ENCODE data around the gene RGSL1.
"Not testable (repeated sequence)": the region's sequence is repeated elsewhere in the genome, so short reads cannot be mapped to it uniquely, and the experiment has no call there.

RGSL1 gene

DNA sequence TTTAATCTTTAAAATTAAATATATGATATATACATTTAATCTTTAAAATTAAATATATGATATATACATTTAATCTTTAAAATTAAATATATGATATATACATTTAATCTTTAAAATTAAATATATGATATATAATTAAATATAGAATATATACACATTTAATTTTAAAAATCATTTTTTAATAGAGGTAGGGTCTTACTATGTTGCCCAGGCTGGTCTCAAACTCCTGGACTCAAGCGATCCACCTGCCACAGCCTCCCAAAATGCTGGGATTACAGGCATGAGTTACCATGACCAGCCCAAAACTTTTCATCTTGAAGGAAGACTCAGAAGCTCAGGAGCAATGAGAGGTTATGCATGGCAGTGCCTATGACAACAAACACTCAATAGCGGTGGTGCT lies 2.8 kb upstream of the RGSL1 start:
- DNase-seq, result not testable (repeated sequence)

- DNase-seq, result no peak
These were observed 2.3 kb upstream of the RGSL1 start for GRCh38 chr1:182447660-182448059.

GRCh38 chr1:182453631-182454030 lies 3.7 kb downstream of the RGSL1 start:
- no peak for DNase-seq

- no peak for DNase-seq
These were observed 7.9 kb downstream of the RGSL1 start for GRCh38 chr1:182457844-182458243.

DNA sequence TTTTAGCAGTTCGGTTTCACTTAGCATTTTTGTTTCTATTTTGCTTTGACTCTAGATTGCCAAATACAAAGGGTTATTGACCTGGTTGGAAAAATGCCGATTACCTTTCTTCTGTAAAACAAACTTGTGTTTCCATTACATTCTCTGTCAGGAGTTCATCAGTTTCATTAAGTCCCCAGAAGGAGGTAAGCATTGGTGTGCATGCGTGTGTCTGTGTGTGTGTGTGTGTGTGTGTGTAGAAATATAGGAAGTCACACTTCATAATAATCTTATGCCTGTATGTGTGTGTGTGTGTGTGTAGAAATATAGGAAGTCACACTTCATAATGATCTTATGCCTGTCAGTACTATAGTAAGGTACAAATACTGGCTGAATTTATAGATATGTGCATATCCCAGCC lies 10.0 kb downstream of the RGSL1 start:
- DNase-seq, result peak; percentile 58 to 62

- DNase-seq, result peak; percentile 91 to 92
These were observed 10.6 kb downstream of the RGSL1 start for GRCh38 chr1:182460550-182460951.

DNA sequence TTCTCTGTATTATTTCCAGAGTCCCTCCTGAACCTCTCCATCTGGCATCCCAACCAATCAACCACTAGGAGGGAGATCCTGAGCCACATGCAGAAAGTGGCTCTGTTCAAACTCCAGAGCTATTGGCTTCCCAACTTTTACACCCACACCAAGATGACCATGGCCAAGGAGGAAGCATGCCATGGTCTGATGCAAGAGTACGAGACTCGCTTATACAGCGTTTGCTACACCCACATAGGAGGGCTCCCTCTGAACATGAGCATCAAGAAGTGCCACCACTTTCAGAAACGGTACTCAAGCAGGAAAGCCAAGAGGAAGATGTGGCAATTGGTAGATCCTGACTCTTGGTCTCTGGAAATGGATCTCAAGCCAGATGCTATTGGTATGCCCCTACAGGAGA lies 23.6 kb downstream of the RGSL1 start:
- no peak for DNase-seq

- no peak for DNase-seq
These were observed 26.7 kb downstream of the RGSL1 start for GRCh38 chr1:182476625-182477024.

- no peak for DNase-seq
These were observed 28.3 kb downstream of the RGSL1 start for GRCh38 chr1:182478238-182478637.

DNA sequence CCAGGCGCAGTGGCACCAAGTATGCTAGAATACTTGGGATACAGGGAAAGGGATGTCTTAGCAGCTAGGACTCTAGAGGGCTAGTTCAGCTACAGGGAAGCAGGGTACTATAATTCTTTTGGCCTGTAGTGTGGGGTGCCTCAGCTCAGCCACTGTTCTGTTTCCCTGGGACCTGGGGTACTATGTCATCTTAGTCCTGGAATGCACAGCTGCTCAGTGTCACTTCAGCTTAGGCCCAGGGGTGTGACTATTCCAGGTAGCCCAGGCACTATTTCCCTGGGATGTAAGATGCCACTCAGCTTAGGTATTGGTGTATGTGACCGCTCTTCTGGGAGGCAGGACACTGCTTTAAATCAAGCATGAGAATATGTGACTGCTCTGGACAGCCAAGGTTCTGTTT lies 34.1 kb downstream of the RGSL1 start:
- no peak for DNase-seq

DNA sequence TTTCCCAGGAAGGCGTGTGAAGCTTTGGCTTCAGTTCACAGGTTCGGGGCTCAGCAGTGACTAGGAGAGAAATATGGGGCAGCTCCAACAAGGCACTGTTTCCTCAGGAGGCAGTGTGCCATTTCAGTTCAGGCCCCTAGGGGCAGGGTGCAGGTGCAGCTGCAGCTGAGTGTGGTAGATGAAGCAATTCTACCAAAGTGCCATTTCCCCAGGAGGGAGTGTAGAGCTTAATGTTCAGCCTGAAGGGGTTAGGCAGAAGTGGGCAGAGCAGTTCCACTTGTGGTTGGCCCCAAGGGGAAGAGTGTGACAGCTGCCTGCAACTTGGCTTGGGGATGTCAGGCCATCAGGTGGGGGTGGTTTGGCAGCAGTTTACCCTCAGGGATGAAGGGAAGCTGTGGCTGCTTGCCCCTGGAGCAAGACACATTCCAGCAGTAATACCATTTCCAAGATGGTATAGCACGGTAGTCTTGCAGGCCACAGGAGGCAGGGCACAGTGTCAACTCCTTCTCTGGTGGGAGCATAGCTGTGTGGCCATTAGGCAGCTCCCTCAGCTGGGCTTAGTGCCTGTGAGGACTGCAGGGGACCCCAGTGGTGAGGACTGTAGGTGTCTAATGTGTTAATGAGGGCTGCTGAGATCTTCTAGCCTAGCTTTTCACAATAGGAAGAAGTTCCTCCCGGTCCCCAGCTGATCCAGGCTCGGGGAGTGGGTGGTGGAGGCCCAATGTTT lies 34.7 kb downstream of the RGSL1 start:
- peak; percentile 98 to 99 for DNase-seq

GRCh38 chr1:182485861-182486260 lies 35.9 kb downstream of the RGSL1 start:
- no peak for DNase-seq

DNA sequence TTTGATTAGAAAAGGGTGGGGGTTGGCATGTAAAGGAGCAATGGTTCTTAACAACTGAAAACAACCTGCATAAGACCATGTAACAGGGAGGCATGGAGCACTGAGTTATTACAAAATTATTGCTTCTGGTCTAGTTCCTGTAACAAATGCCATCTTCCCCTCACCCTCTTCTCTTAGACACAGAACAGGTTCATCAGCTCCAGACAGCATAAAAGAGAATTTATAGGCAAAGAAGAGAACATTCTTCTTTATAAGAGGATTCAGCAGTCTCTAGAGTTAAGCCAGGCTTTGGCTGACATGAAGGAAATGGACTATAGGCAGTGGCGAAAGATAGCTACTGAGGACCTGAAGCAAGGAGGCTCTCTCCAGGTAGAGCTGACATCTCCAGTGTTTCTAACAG lies 38.9 kb downstream of the RGSL1 start:
- DNase-seq, result peak; percentile 36 to 43

- DNase-seq, result peak; percentile 73 to 91
These were observed 43.1 kb downstream of the RGSL1 start for GRCh38 chr1:182493063-182493462.

DNA sequence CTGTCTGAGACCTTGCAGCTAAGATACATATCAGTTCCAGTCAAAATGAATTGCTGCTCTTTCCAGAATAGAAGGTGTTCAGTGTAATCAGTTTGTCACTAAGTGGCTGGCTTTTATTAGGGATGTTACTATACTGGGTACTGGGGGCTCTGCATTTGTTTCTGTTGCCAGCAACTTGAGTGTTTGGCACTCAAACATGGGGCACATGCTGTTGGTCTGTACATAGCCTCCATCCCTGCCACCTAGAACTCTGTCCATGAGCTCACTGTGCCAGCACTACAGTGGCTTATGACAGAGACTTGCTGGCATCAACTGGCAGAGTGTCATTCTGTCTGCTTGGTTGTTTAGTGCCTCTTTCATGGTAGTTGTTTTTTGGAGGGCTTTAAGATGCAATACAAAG lies 45.1 kb downstream of the RGSL1 start:
- no peak for DNase-seq

DNA sequence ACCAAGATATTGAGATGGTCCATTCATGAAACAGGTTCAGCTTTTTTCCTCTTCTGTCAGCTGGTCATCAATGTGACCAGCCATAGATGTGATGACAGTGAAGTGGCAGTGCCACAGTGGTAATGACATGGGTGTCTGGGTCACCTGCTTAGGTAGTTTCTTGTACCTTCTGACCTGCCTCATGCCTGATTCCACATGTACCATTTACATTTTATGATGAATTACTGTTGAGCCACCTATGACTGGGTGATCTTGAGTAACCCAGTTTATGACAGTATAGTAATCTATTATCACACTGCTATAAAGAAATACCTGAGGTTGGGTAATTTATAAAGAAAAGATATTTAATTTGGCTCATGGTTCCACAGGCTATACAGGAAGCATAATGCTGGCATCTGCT lies 45.7 kb downstream of the RGSL1 start:
- DNase-seq, result no peak

DNA sequence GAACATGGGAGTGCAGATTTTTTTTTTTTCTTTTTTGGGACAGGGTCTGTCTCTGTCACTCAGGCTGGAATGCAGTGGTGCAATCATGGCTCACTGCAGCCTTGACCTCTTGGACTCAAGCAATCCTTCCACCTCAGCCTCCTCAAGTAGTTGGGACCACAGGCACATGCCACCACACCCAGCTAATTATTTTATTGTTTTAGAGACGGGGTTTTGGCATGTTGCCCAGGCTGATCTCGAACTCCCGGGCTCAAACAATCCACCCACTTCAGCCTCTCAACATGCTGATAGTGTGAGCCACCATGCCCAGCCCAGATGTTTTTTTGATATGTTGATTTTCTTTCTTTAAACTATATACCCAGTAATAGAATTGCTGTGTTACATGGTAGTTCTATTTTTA lies 57.7 kb downstream of the RGSL1 start:
- no peak for DNase-seq

DNA sequence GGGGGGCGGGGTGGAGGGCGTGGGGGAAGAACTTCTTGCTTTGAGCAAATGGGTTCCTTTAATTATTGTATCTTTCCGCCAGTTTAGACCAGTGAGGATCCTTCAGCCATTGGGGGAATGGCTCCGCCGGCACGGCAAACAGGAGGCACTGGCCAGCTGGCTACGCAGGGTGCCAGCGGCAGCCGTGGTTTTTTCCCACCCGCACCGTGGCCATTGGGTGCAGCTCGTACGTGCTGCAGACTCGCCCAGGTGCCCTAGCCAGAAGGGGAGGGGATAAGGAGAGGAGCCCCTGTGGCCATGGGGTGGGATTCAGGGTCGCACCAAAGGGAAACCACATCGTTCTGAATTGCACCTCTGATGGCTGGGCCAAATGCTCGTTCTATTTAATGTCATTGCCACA lies 65.6 kb downstream of the RGSL1 start:
- DNase-seq, result no peak

DNA sequence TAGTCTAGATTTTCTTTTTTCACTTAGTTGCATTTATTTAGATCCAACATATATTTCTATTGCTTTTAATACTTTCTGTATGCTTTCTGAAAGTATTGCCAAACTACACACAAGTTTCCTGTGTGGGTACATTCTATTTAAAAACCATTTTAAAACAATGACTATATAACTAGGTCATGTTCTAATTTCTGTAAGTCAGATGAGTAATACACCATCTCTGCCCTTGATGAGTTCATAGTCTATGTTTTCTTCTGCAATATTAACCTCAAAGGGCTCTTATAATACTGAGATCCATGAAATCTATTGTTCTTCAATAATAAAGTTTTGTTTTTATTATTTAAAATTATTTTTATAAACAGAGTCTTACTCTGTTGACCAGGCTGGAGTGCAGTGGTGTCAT lies 70.8 kb downstream of the RGSL1 start:
- peak in 1 of 2 experiments; percentile 43 for DNase-seq

- no peak for DNase-seq
These were observed 75.4 kb downstream of the RGSL1 start for GRCh38 chr1:182525342-182525741.

DNA sequence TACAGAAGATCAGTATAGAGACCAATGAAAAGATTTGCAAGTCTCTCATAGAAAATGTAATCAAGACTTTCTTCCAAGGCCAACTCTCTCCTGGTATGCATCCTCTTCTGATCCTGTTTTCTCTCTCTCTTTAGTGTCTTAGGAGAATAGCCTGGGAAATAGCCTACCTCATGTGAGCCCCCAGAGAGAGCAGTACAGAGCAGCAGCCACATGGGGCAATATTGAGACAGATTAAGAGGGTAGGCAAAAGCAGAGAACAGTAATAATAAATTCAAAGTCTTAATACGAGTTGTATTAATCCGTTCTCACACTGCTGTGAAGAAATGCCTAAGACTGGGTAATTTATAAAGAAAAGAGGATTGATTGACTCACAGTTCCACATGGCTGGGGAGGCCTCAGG lies 77.7 kb downstream of the RGSL1 start:
- DNase-seq, result no peak

DNA sequence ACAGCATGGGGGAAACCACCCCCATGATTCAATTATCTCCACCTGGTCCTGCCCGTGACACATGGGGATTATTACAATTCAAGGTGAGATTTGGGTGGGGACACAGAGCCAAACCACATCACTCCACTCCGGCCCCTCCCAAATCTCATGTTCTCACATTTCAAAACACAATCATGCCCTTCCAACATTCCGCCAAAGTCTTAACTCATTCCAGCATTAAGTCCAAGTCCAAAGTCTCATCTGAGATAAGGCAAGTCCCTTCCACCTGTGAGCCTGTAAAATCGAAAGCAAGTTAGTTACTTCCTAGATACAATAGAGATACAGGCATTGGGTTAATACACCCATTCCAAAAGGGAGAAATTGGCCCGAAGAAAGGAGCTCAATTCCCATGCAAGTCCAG lies 78.3 kb downstream of the RGSL1 start:
- not testable (repeated sequence) for DNase-seq

DNA sequence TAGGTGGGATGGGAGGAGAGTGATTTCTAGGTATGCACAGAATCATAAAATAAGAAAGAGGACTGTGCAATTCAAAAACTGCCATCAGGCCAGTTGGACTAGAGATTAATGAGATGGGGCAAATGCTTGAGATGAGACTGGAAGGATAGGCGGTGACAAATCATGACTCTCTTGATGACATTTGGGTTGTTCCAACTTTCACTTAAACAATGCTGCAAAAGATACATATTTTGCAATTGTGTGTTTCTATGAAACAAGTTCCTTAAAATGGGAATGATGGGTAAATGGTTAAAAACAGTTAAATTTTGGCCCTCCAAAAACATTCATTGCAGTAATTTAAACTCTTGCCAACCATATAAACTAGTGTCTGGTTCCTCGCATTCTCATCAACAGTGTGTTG lies 84.0 kb downstream of the RGSL1 start:
- DNase-seq, result no peak

- DNase-seq, result no peak
These were observed 99.4 kb downstream of the RGSL1 start for GRCh38 chr1:182549346-182549745.

GRCh38 chr1:182549811-182550210 lies 99.9 kb downstream of the RGSL1 start:
- DNase-seq, result no peak
